ENCODE results near the gene F12. TPM values are rescaled to one million over a fixed set of nuclear protein-coding genes. Genes with fewer than 3 reads are reported as not detected.
A peak's percentile ranks its signal among the peaks of the same experiment; 100 is the strongest.

The F12 gene
- total RNA-seq, 1 donor from 2014 or later, result 1.4 TPM

- DNase-seq (ENCODE audit: low spot score), result no peak
- Mint-ChIP-seq H3K27ac (ENCODE audit: unreplicated experiment) (no peak overlapping the region), H3K9me3 (ENCODE audit: unreplicated experiment) (no peaks in the 10 kb centered on the region), H3K36me3 (ENCODE audit: low read depth, unreplicated experiment) (no peaks in the 10 kb centered on the region), H3K27me3 (ENCODE audit: unreplicated experiment) (peaks cover 4% of the 10 kb centered on the region), H3K4me3 (ENCODE audit: unreplicated experiment) (no peak overlapping the region), H3K4me1 (ENCODE audit: unreplicated experiment) (peaks cover 14% of the 10 kb centered on the region)
- TF ChIP-seq CTCF (IDR thresholded peaks at IDR 0.05; ENCODE audit: unreplicated experiment), result no peak
Observed at GRCh38 chr5:177383181-177383580, 26.2 kb downstream of the F12 start.

- TF ChIP-seq CTCF (IDR thresholded peaks at IDR 0.05; ENCODE audit: unreplicated experiment), result no peak
- peak overlapping the region; percentile 33 for H3K4me3 Mint-ChIP-seq (ENCODE audit: unreplicated experiment)
- H3K9me3 Mint-ChIP-seq (ENCODE audit: unreplicated experiment), result no peaks in the 10 kb centered on the region
- H3K27ac Mint-ChIP-seq (ENCODE audit: unreplicated experiment), result no peak overlapping the region
- peaks cover 4% of the 10 kb centered on the region for H3K27me3 Mint-ChIP-seq (ENCODE audit: unreplicated experiment)
- peaks cover 14% of the 10 kb centered on the region for H3K4me1 Mint-ChIP-seq (ENCODE audit: unreplicated experiment)
- no peaks in the 10 kb centered on the region for H3K36me3 Mint-ChIP-seq (ENCODE audit: low read depth, unreplicated experiment)
- DNase-seq (ENCODE audit: low spot score), result no peak
Observed at GRCh38 chr5:177382423-177383029, 26.8 kb downstream of the F12 start.

- H3K9me3 Mint-ChIP-seq (ENCODE audit: unreplicated experiment), result no peaks in the 10 kb centered on the region
- H3K27ac Mint-ChIP-seq (ENCODE audit: unreplicated experiment), result no peak overlapping the region
- no peak for DNase-seq (ENCODE audit: low spot score)
- H3K4me3 Mint-ChIP-seq (ENCODE audit: unreplicated experiment), result no peak overlapping the region
- H3K36me3 Mint-ChIP-seq (ENCODE audit: low read depth, unreplicated experiment), result no peaks in the 10 kb centered on the region
- peaks cover 14% of the 10 kb centered on the region for H3K4me1 Mint-ChIP-seq (ENCODE audit: unreplicated experiment)
- peaks cover 4% of the 10 kb centered on the region for H3K27me3 Mint-ChIP-seq (ENCODE audit: unreplicated experiment)
- no peak for TF ChIP-seq CTCF (IDR thresholded peaks at IDR 0.05; ENCODE audit: unreplicated experiment)
Observed at GRCh38 chr5:177380805-177381126, 28.6 kb downstream of the F12 start.

- Mint-ChIP-seq H3K27ac (ENCODE audit: unreplicated experiment) (no peak overlapping the region), H3K4me1 (ENCODE audit: unreplicated experiment) (peaks cover 14% of the 10 kb centered on the region), H3K36me3 (ENCODE audit: low read depth, unreplicated experiment) (no peaks in the 10 kb centered on the region), H3K9me3 (ENCODE audit: unreplicated experiment) (no peaks in the 10 kb centered on the region), H3K27me3 (ENCODE audit: unreplicated experiment) (peaks cover 4% of the 10 kb centered on the region), H3K4me3 (ENCODE audit: unreplicated experiment) (no peak overlapping the region)
- DNase-seq (ENCODE audit: low spot score), result no peak
- TF ChIP-seq CTCF (IDR thresholded peaks at IDR 0.05; ENCODE audit: unreplicated experiment), result no peak
Observed at GRCh38 chr5:177378884-177379883, 30.2 kb downstream of the F12 start.
